ENCODE results near the gene TMEM222. TPM values are rescaled to one million over a fixed set of nuclear protein-coding genes. Genes with fewer than 3 reads are reported as not detected.
A peak's percentile ranks its signal among the peaks of the same experiment; 100 is the strongest.

The TMEM222 gene
- polyA plus RNA-seq, 1 donor (not counting 4 experiments of a cell fraction or from before 2014, with no cell fraction given) = 23.7 TPM

- H3K27me3 ChIP-seq (ENCODE audit: control insufficient read depth, extremely low read depth, insufficient read depth, low read length) = no peaks in the 10 kb centered on the region
- peaks cover 4 to 11% of the 10 kb centered on the region in 2 experiments for H3K36me3 ChIP-seq (ENCODE audit: control insufficient read depth in 2 of 2, extremely low read depth in 1 of 2, insufficient read depth in 2 of 2, low read length in 2 of 2)
- peak within 1 kb of the TSS; percentile 87 for H3K27ac ChIP-seq (ENCODE audit: control insufficient read depth, insufficient read depth, low read length)
- H3K9me3 ChIP-seq (ENCODE audit: control insufficient read depth, low read depth, low read length) = no peaks in the 10 kb centered on the region
- no peaks in the 10 kb centered on the region for H3K9me1 ChIP-seq (ENCODE audit: control insufficient read depth, extremely low read depth, insufficient read depth, low read length)
- TF ChIP-seq CTCF (optimal IDR thresholded peaks at IDR 0.05 in 1 of 3, IDR thresholded peaks at IDR 0.05 in 1 of 3, conservative IDR thresholded peaks at IDR 0.05 in 1 of 3; ENCODE audit: extremely low read depth in 1 of 3, insufficient read depth in 2 of 3, low read length in 3 of 3) (peak in 1 of 3 experiments; percentile 15), EZH2 (IDR thresholded peaks at IDR 0.05; ENCODE audit: low read length) (no peak)
- dilution Hi-C loops (cut with MboI; ENCODE audit: extremely low pct_ligation_motif_present, low sequenced_read_pairs) = no loop called here
- peak; percentile 32 for FAIRE-seq
- H3K4me3 ChIP-seq (ENCODE audit: control insufficient read depth in 2 of 3, extremely low read depth in 1 of 3, insufficient read depth in 2 of 3, low read depth in 1 of 3, low read length in 3 of 3) = peak within 1 kb of the TSS; percentile 62 to 89 (median 66)
- H2AFZ ChIP-seq (ENCODE audit: control insufficient read depth, low read length) = no peak within 1 kb of the TSS
- H4K20me1 ChIP-seq (ENCODE audit: control insufficient read depth, extremely low read depth, insufficient read depth, low read length) = no peaks in the 10 kb centered on the region
- H3K9ac ChIP-seq (ENCODE audit: control insufficient read depth, extremely low read depth, insufficient read depth, low read length) = peak within 1 kb of the TSS; percentile 77
- peaks cover 28% of the 10 kb centered on the region for H3K4me1 ChIP-seq (ENCODE audit: control insufficient read depth, extremely low read depth, insufficient read depth, low read length)
- H3K79me2 ChIP-seq (ENCODE audit: control insufficient read depth, insufficient read depth, low read length) = peaks cover 10% of the 10 kb centered on the region
- no peak for DNase-seq (ENCODE audit: low read depth, low spot score)
- H3K4me2 ChIP-seq (ENCODE audit: control insufficient read depth, extremely low read depth, insufficient read depth, low read depth, low read length) = peak within 1 kb of the TSS; percentile 97
Observed at GRCh38 chr1:27341525-27342252, 19.7 kb downstream of the TMEM222 start, which contains the start of gene SYTL1. Gene SYTL1, plus strand, starts transcription at chr1:27342022. Its CDS starts 3,313 bp downstream, at chr1:27345335.

- Histone ChIP-seq H3K79me2 (ENCODE audit: control insufficient read depth, insufficient read depth, low read length) (peaks cover 10% of the 10 kb centered on the region), H3K27ac (ENCODE audit: control insufficient read depth, insufficient read depth, low read length) (peak overlapping the region; percentile 87), H3K9me1 (ENCODE audit: control insufficient read depth, extremely low read depth, insufficient read depth, low read length) (no peaks in the 10 kb centered on the region), H3K36me3 (ENCODE audit: control insufficient read depth in 2 of 2, extremely low read depth in 1 of 2, insufficient read depth in 2 of 2, low read length in 2 of 2) (peaks cover 4 to 9% of the 10 kb centered on the region in 2 experiments), H3K4me2 (ENCODE audit: control insufficient read depth, extremely low read depth, insufficient read depth, low read depth, low read length) (peak overlapping the region; percentile 97), H3K4me3 (ENCODE audit: control insufficient read depth in 2 of 3, extremely low read depth in 1 of 3, insufficient read depth in 2 of 3, low read depth in 1 of 3, low read length in 3 of 3) (peak overlapping the region; percentile 62 to 89 (median 66)), H3K27me3 (ENCODE audit: control insufficient read depth, extremely low read depth, insufficient read depth, low read length) (no peaks in the 10 kb centered on the region), H2AFZ (ENCODE audit: control insufficient read depth, low read length) (no peak overlapping the region), H3K9ac (ENCODE audit: control insufficient read depth, extremely low read depth, insufficient read depth, low read length) (peak overlapping the region; percentile 77), H3K9me3 (ENCODE audit: control insufficient read depth, low read depth, low read length) (no peaks in the 10 kb centered on the region), H4K20me1 (ENCODE audit: control insufficient read depth, extremely low read depth, insufficient read depth, low read length) (no peaks in the 10 kb centered on the region), H3K4me1 (ENCODE audit: control insufficient read depth, extremely low read depth, insufficient read depth, low read length) (peaks cover 32% of the 10 kb centered on the region)
- no peak for DNase-seq (ENCODE audit: low read depth, low spot score)
- dilution Hi-C loops (cut with MboI; ENCODE audit: extremely low pct_ligation_motif_present, low sequenced_read_pairs) = no loop called here
- TF ChIP-seq EZH2 (IDR thresholded peaks at IDR 0.05; ENCODE audit: low read length) (no peak), CTCF (optimal IDR thresholded peaks at IDR 0.05 in 1 of 3, IDR thresholded peaks at IDR 0.05 in 1 of 3, conservative IDR thresholded peaks at IDR 0.05 in 1 of 3; ENCODE audit: extremely low read depth in 1 of 3, insufficient read depth in 2 of 3, low read length in 3 of 3) (no peak)
- FAIRE-seq = no peak
Observed at GRCh38 chr1:27342391-27342777, 20.4 kb downstream of the TMEM222 start.

Measured in keratinocyte (primary cell).